ENCODE data around the gene MAGI1.
A peak's percentile ranks its signal among the peaks of the same experiment; 100 is the strongest.

MAGI1 gene

DNA sequence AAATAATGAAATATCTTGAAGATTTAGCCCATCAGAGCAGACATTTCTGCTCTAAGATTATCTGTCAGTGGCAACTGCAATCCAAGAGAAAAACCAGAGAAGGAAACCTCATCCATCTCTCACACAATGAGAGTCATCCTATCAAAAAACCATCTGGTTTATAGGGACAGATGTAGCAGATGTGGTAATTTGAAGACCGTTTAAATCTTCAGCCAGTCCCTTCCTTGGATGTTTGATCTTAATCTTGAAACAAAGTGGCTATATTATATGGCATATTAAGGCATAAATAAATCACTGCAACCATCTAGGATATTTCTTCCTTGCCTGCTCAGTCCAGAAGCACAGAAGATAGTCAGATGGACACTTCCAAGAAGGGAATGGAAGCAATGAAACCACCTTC is 305.3 kb downstream of the MAGI1 start:
- TF ChIP-seq, protein P1, sequence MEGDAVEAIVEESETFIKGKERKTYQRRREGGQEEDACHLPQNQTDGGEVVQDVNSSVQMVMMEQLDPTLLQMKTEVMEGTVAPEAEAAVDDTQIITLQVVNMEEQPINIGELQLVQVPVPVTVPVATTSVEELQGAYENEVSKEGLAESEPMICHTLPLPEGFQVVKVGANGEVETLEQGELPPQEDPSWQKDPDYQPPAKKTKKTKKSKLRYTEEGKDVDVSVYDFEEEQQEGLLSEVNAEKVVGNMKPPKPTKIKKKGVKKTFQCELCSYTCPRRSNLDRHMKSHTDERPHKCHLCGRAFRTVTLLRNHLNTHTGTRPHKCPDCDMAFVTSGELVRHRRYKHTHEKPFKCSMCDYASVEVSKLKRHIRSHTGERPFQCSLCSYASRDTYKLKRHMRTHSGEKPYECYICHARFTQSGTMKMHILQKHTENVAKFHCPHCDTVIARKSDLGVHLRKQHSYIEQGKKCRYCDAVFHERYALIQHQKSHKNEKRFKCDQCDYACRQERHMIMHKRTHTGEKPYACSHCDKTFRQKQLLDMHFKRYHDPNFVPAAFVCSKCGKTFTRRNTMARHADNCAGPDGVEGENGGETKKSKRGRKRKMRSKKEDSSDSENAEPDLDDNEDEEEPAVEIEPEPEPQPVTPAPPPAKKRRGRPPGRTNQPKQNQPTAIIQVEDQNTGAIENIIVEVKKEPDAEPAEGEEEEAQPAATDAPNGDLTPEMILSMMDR (conservative IDR thresholded peaks at IDR 0.05), result no peak
- TF ChIP-seq ZFX (IDR thresholded peaks at IDR 0.05), result no peak
- no peak overlapping the region for H3K27ac ChIP-seq

DNA sequence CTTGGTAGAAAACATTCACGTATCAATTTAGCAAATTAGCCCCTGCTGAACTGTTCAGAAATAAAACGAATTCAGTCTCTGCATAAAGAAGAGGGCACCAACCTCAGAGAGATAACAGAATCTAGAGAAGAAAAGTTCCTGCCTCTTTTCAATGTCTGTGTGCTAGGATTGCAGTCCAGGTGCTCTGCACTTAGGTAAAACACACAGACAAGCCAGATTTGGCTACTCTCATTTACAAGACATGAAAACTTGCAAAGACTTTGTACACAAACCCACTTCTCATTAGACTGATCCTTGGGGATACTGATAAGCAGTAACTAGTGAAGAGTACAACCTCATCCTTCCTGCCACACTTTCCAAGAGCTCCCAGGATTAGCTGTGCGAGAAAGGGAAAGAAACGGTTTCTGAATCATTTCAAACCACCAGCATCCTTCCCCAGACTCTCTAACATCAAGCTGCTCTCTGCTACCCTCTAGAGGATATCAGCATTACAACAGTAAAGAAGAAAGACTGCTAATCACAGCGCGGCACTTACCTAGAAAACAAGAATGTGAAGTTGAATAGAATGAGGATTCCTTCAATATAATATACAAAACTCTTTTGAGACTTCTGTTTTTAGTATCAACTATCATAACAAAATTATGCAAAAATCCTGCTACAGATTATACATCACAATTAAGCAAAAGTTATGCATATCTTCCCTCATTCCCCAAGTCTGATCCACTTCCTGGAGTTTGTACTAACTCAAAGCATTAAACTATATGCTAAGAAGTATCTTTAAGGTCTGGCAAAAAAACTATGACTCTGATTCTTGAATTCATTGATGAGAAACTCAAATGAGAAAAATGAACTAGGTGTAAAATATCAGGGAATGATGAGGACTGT is 306.4 kb downstream of the MAGI1 start:
- no peak overlapping the region for H3K27ac ChIP-seq
- no peak for TF ChIP-seq ZFX (IDR thresholded peaks at IDR 0.05)
- TF ChIP-seq, protein P1 (conservative IDR thresholded peaks at IDR 0.05), result peak; percentile 87

DNA sequence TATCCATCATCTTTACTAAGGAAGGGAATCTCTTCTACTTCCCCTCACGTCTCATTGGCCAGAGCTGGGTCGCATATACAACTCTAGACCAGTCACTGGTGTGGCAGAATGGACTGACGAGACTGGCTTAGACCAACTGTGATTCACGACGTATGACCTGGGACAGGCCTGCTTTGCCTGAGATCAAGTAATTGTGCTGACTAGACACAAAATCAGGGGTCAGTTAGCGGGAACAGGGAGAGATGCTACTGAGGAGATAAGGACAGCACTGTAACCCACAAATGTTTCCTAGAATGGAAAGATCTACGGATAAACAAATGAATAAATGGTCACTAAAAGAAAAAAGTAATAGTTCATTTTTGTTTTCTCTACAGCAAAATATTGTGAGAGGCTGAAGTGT is 308.3 kb downstream of the MAGI1 start:
- TF ChIP-seq, protein P1 (conservative IDR thresholded peaks at IDR 0.05), result no peak
- TF ChIP-seq ZFX (IDR thresholded peaks at IDR 0.05), result no peak
- no peak overlapping the region for H3K27ac ChIP-seq

DNA sequence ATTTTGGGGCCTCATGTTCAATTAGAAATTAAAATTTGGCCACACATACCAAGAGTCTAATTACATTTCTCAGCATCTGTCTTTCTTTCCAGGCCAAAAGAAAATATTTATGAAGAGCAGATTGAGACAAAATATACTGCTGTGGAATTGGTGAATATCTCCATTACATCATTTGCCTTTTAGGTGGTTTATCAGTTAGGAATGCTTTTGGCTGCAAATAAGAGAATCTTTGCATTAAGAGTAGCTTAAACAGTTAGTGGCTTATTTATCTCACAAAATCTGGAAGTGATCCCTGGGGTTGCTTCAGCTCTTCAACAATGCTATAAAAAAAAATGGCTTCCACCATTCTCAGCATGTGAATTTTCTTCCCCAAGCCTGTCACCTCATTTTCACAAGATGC is 308.7 kb downstream of the MAGI1 start:
- TF ChIP-seq ZFX (IDR thresholded peaks at IDR 0.05), result no peak
- TF ChIP-seq, protein P1 (conservative IDR thresholded peaks at IDR 0.05), result no peak
- no peak overlapping the region for H3K27ac ChIP-seq

DNA sequence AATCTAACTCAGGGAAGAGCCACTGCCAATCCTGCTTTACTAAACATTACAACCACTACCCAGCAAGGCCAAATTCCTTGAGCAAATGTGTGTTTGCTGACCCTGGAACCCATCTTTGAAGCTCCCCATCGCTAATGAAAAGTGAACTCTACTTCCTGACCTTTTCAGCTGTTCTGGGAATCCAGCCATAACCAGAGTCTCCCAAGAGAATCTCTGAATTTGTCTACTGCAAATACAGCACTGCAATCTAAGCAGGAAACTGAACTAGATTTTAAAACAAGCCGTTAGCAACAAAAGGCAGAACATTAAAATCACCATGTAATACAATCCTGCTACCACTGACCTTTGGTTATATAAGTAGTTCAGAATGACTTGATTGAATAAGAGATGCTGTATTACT is 309.2 kb downstream of the MAGI1 start:
- TF ChIP-seq, protein P1 (conservative IDR thresholded peaks at IDR 0.05), result no peak
- no peak for TF ChIP-seq ZFX (IDR thresholded peaks at IDR 0.05)
- H3K27ac ChIP-seq, result no peak overlapping the region

DNA sequence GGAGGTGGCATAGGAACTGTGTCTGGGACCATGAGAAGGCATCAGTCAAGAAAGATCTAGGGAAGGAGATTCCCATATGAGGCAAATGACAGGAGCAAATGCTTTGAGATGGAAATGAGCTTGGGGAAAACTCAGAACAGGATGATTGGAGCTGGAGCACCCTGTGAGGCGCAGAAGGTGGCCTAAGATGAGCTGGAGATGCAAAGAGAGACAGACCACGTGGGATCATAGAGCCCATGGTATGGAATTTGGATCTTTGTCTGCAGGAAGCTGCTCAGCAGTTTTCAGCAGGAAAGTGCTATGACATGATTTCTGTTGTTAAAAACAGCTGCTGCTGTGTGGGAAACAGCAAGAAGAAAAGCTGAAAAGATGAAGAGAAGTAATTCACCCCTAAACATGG is 310.6 kb downstream of the MAGI1 start:
- TF ChIP-seq, protein P1 (conservative IDR thresholded peaks at IDR 0.05), result no peak
- no peak for TF ChIP-seq ZFX (IDR thresholded peaks at IDR 0.05)
- no peak overlapping the region for H3K27ac ChIP-seq

DNA sequence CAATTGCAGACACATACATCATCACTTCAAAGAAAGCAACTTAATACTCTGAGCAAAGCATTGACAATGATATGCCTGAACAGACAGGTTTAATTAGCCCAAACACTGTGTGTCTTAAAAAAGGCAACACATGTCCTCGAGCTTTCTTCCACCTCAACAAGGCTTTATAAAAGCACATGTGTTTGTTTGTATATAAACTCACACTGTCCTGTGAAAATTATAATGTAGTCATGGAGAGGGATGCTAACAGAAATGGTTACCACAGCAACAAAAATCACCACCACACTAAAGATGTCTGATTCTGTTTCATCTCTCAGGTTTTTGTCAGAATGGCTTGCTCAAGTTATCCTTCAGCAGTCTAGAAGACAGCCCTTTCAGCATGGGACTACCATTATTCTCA is 314.7 kb downstream of the MAGI1 start:
- no peak for TF ChIP-seq ZFX (IDR thresholded peaks at IDR 0.05)
- TF ChIP-seq, protein P1 (conservative IDR thresholded peaks at IDR 0.05), result no peak
- no peak overlapping the region for H3K27ac ChIP-seq

Data from C4-2B (cell line).